OCI-LY7 (cell line): ENCODE results near the gene PLAAT5. TPM values are rescaled to one million over a fixed set of nuclear protein-coding genes. Genes with fewer than 3 reads are reported as not detected.
"Not testable (repeated sequence)": the region's sequence is repeated elsewhere in the genome, so short reads cannot be mapped to it uniquely, and the experiment has no call there.

Source experiments
- BruUV-seq: library from RNA; stranded (reverse); fragments of 400-500 nt; replicated peaks from 2 replicates; lab custom pipeline; 2021; lab: Mats Ljungman, UMichigan
- CTCF ChIA-PET: fragments of 300-600 bp; sonication (Branson Sonifier 250); formaldehyde crosslinking; loops from one replicate; lab custom pipeline; 2022; ENCODE audit warnings: antibody characterized with exemption; ENCODE audit not compliant: unreplicated experiment; lab: Charles Lee
- POLR2A ChIA-PET: fragments of 300-600 bp; sonication (Branson Sonifier 250); formaldehyde crosslinking; loops from one replicate; lab custom pipeline; 2022; ENCODE audit warnings: antibody characterized with exemption; lab: Charles Lee
- DNase-seq: peaks from one replicate; pipeline ENCODE4 v3.0.0-alpha.2; 2015; ENCODE audit warnings: low spot score
- H2AFZ ChIP-seq: fragments of 200-600 bp; sonication (generic), shearing (Covaris generic); 2 replicates; pipeline ENCODE4 v1.6.1; 2014; ENCODE audit warnings: mild to moderate bottlenecking, antibody characterized with exemption, low read length, moderate library complexity
- H3K27ac ChIP-seq: fragments of 200-600 bp; sonication (generic); 2 replicates; pipeline ENCODE4 v1.5.1; 2014; ENCODE audit warnings: mixed run types, low read depth, mild to moderate bottlenecking, moderate library complexity, low read length, inconsistent platforms; ENCODE audit not compliant: poor library complexity, severe bottlenecking
- H3K36me3 ChIP-seq: fragments of 200-600 bp; sonication (generic); 2 replicates; pipeline ENCODE4 v1.6.1; 2014; ENCODE audit warnings: mild to moderate bottlenecking, antibody characterized with exemption, low read length, moderate library complexity, mixed read lengths; ENCODE audit not compliant: insufficient read depth
- H3K4me1 ChIP-seq: fragments of 200-600 bp; sonication (generic); 2 replicates; pipeline ENCODE4 v1.5.1; 2014; ENCODE audit warnings: mild to moderate bottlenecking, low read length; ENCODE audit not compliant: insufficient read depth, poor library complexity, severe bottlenecking
- H3K4me2 ChIP-seq: fragments of 200-600 bp; sonication (generic); 2 replicates; pipeline ENCODE4 v1.6.1; 2014; ENCODE audit warnings: mild to moderate bottlenecking, low read length
- H3K4me3 ChIP-seq: fragments of 200-600 bp; sonication (generic); 2 replicates; pipeline ENCODE4 v1.5.1; 2014; ENCODE audit warnings: mild to moderate bottlenecking, low read depth, low read length; ENCODE audit not compliant: poor library complexity, severe bottlenecking
- H3K79me2 ChIP-seq: fragments of 200-600 bp; sonication (generic); 2 replicates; pipeline ENCODE4 v1.6.1; 2016; ENCODE audit warnings: low read depth, mild to moderate bottlenecking, low read length, moderate library complexity, mixed read lengths; ENCODE audit not compliant: insufficient read depth
- H3K9me2 ChIP-seq: fragments of 200-600 bp; sonication (generic); 2 replicates; pipeline ENCODE4 v1.6.1; 2016; ENCODE audit warnings: mild to moderate bottlenecking, low read length, mixed read lengths; ENCODE audit not compliant: insufficient read depth
- H3K9me3 ChIP-seq: fragments of 200-600 bp; sonication (generic); 2 replicates; pipeline ENCODE4 v1.6.1; 2014; ENCODE audit warnings: mild to moderate bottlenecking, mixed run types, low read length, mixed read lengths
- H4K20me1 ChIP-seq: fragments of 200-600 bp; sonication (generic); 2 replicates; pipeline ENCODE4 v1.6.1; 2014; ENCODE audit warnings: mild to moderate bottlenecking, antibody characterized with exemption, low read length, moderate library complexity, mixed read lengths; ENCODE audit not compliant: insufficient read depth
- CTCF ChIP-seq: fragments of 200-600 bp; sonication (generic); conservative IDR thresholded peaks from 2 replicates; pipeline ENCODE4 v1.5.1; 2014; ENCODE audit warnings: mild to moderate bottlenecking, antibody characterized with exemption, low read length, moderate library complexity, mixed read lengths
- EZH2phosphoT487 ChIP-seq: fragments of 200-600 bp; sonication (generic); IDR thresholded peaks from 2 replicates; pipeline ENCODE4 v1.6.1; 2018; ENCODE audit warnings: low read depth, borderline replicate concordance, mild to moderate bottlenecking, mixed run types, antibody characterized with exemption, low read length, moderate library complexity, mixed read lengths
- intact Hi-C: fragments of 100-400 bp; cut with micrococcal nuclease; formaldehyde crosslinking; loops from one replicate; pipeline ENCODE4 v1.10.0; 2022; ENCODE audit not compliant: unreplicated experiment
- total RNA-seq, 2 experiments: library from RNA; depleted of rRNA in 1 of 2; stranded (reverse); fragments of >200 nt in 1 of 2; shearing (Covaris generic) in 1 of 2; gene quantifications; 2 replicates each; pipeline ENCODE4 v1.2.3, GENCODE V29; 2014 to 2022

PLAAT5 gene
- total RNA-seq, 2 experiments from 2014 or later = not detected

GRCh38 chr11:63443714-63444113 is 47.3 kb downstream of the PLAAT5 start:
- no peak for DNase-seq
- POLR2A ChIA-PET = no interaction called here

GRCh38 chr11:63435831-63436230 is 55.1 kb downstream of the PLAAT5 start:
- H3K36me3 ChIP-seq, H3K27ac ChIP-seq, H3K4me2 ChIP-seq, H4K20me1 ChIP-seq, H3K9me2 ChIP-seq, POLR2A ChIA-PET, DNase-seq, H3K4me1 ChIP-seq, H3K9me3 ChIP-seq, BruUV-seq, H2AFZ ChIP-seq, CTCF ChIA-PET, intact Hi-C loops, H3K4me3 ChIP-seq, H3K79me2 ChIP-seq: not testable (repeated sequence)

More at GRCh38 chr11:63443714-63444113, 47.3 kb downstream of the PLAAT5 start:
- Histone ChIP-seq H4K20me1 (no peaks in the 10 kb centered on the region), H2AFZ (no peak overlapping the region), H3K4me1 (no peaks in the 10 kb centered on the region), H3K4me3 (no peak overlapping the region), H3K36me3 (no peaks in the 10 kb centered on the region), H3K9me2 (no peaks in the 10 kb centered on the region), H3K79me2 (no peaks in the 10 kb centered on the region), H3K9me3 (no peaks in the 10 kb centered on the region), H3K4me2 (no peak overlapping the region), H3K27ac (no peak overlapping the region)
- TF ChIP-seq EZH2phosphoT487 = no peak
- no peak for TF ChIP-seq CTCF
- CTCF ChIA-PET = no interaction called here
- no TSS peak for BruUV-seq
- intact Hi-C loops = no loop called here

- H3K4me3 ChIP-seq, H3K27ac ChIP-seq, H3K9me2 ChIP-seq, DNase-seq, POLR2A ChIA-PET, H3K4me1 ChIP-seq, CTCF ChIA-PET, H3K36me3 ChIP-seq, H4K20me1 ChIP-seq, intact Hi-C loops, H3K4me2 ChIP-seq, BruUV-seq, H2AFZ ChIP-seq, H3K79me2 ChIP-seq, H3K9me3 ChIP-seq: not testable (repeated sequence)
Measured at GRCh38 chr11:63435351-63435750, 55.6 kb downstream of the PLAAT5 start.

GRCh38 chr11:63430731-63431130 is 60.2 kb downstream of the PLAAT5 start:
- BruUV-seq, POLR2A ChIA-PET, H3K36me3 ChIP-seq, H4K20me1 ChIP-seq, H3K9me2 ChIP-seq, H3K4me1 ChIP-seq, H3K27ac ChIP-seq, H3K9me3 ChIP-seq, CTCF ChIA-PET, intact Hi-C loops, H3K4me3 ChIP-seq, H3K4me2 ChIP-seq, DNase-seq, H2AFZ ChIP-seq, H3K79me2 ChIP-seq: not testable (repeated sequence)
